Mesenchymal stem cell (in vitro differentiated cells and primary cell): ENCODE results near the gene RABGAP1L.
A peak's percentile ranks its signal among the peaks of the same experiment; 100 is the strongest.
"Not testable (repeated sequence)": the region's sequence is repeated elsewhere in the genome, so short reads cannot be mapped to it uniquely, and the experiment has no call there.

Source experiments
- DNase-seq: peaks from one replicate; pipeline ENCODE4 v3.0.0-alpha.2; 2013
- H2AFZ ChIP-seq: one replicate; pipeline ENCODE4 v1.6.1; 2013; ENCODE audit warnings: low read depth, mild to moderate bottlenecking, control low read depth, inconsistent platforms, low read length, moderate library complexity
- H2AK5ac ChIP-seq: 2 replicates; pipeline ENCODE4 v1.6.1; 2013; ENCODE audit warnings: low read length, moderate library complexity, mild to moderate bottlenecking, inconsistent platforms; ENCODE audit not compliant: severe bottlenecking
- H2BK120ac ChIP-seq: one replicate; pipeline ENCODE4 v1.6.1; 2013; ENCODE audit warnings: low read depth, mild to moderate bottlenecking, inconsistent platforms, low read length, moderate library complexity
- H2BK12ac ChIP-seq, 2 experiments: one replicate each; pipeline ENCODE4 v1.6.1; 2013; ENCODE audit warnings: inconsistent platforms in 2 of 2, low read length in 2 of 2, mild to moderate bottlenecking in 2 of 2, moderate library complexity in 2 of 2, control low read depth in 1 of 2
- H2BK15ac ChIP-seq: one replicate; pipeline ENCODE4 v1.6.1; 2013; ENCODE audit warnings: mild to moderate bottlenecking, low read depth, inconsistent platforms; ENCODE audit not compliant: poor library complexity, severe bottlenecking
- H2BK5ac ChIP-seq: 2 replicates; pipeline ENCODE4 v1.6.1; 2013; ENCODE audit warnings: low read depth, mild to moderate bottlenecking, low read length, control low read depth, inconsistent platforms; ENCODE audit not compliant: poor library complexity, severe bottlenecking
- H3K14ac ChIP-seq, 2 experiments: one replicate each; pipeline ENCODE4 v1.6.1; 2013; ENCODE audit warnings: inconsistent platforms in 2 of 2, low read length in 2 of 2, control low read depth in 1 of 2, mild to moderate bottlenecking in 1 of 2, moderate library complexity in 1 of 2
- H3K18ac ChIP-seq, 2 experiments: one replicate each; pipeline ENCODE4 v1.6.1; 2013; ENCODE audit warnings: inconsistent platforms in 2 of 2, low read length in 2 of 2, control low read depth in 1 of 2, low read depth in 1 of 2, mild to moderate bottlenecking in 1 of 2
- H3K23ac ChIP-seq, 2 experiments: one replicate each; pipeline ENCODE4 v1.6.1; 2013; ENCODE audit warnings: inconsistent platforms in 2 of 2, low read length in 2 of 2, mild to moderate bottlenecking in 2 of 2, moderate library complexity in 2 of 2, control low read depth in 1 of 2
- H3K27ac ChIP-seq: 2 replicates; pipeline ENCODE4 v1.5.1; 2013; ENCODE audit warnings: mild to moderate bottlenecking, moderate library complexity, low read length, control low read depth, inconsistent platforms; ENCODE audit not compliant: poor library complexity, severe bottlenecking
- H3K27me3 ChIP-seq, 2 experiments: 2 replicates each; pipeline versions ENCODE4 v1.6.1 to v1.7.0; 2013; ENCODE audit warnings: low read length in 2 of 2, mild to moderate bottlenecking in 2 of 2, moderate library complexity in 2 of 2, control low read depth in 1 of 2, inconsistent platforms in 1 of 2; ENCODE audit not compliant: control insufficient read depth in 1 of 2, insufficient read depth in 1 of 2
- H3K36me3 ChIP-seq, 2 experiments: 2 replicates each; pipeline versions ENCODE4 v1.6.1 to v1.7.0; 2013; ENCODE audit warnings: low read length in 2 of 2, control low read depth in 1 of 2, inconsistent platforms in 1 of 2, low read depth in 1 of 2, mild to moderate bottlenecking in 1 of 2; ENCODE audit not compliant: insufficient read depth in 2 of 2, control insufficient read depth in 1 of 2
- H3K4ac ChIP-seq, 2 experiments: one replicate each; pipeline ENCODE4 v1.6.1; 2013; ENCODE audit warnings: inconsistent platforms in 2 of 2, low read length in 2 of 2, mild to moderate bottlenecking in 2 of 2, moderate library complexity in 2 of 2, control low read depth in 1 of 2, low read depth in 1 of 2
- H3K4me1 ChIP-seq: 2 replicates; pipeline ENCODE4 v1.6.1; 2013; ENCODE audit warnings: low read depth, low read length, control low read depth; ENCODE audit not compliant: control insufficient read depth, insufficient read depth
- H3K4me2 ChIP-seq: 2 replicates; pipeline ENCODE4 v1.6.1; 2013; ENCODE audit warnings: low read length, mild to moderate bottlenecking, inconsistent platforms; ENCODE audit not compliant: poor library complexity, severe bottlenecking
- H3K4me3 ChIP-seq, 2 experiments: 2 replicates each; pipeline versions ENCODE4 v1.5.1 to v1.7.0; 2013; ENCODE audit warnings: low read length in 2 of 2, mild to moderate bottlenecking in 2 of 2, control low read depth in 1 of 2, low read depth in 1 of 2; ENCODE audit not compliant: insufficient read depth in 1 of 2
- H3K79me1 ChIP-seq: replicated peaks from 2 replicates; pipeline ENCODE4 v1.6.1; 2013; ENCODE audit warnings: mild to moderate bottlenecking, control low read depth, low read length, inconsistent platforms; ENCODE audit not compliant: poor library complexity, severe bottlenecking
- H3K9ac ChIP-seq: 2 replicates; pipeline ENCODE4 v1.7.0; 2013; ENCODE audit warnings: mild to moderate bottlenecking, low read length, moderate library complexity
- H3K9me3 ChIP-seq: 2 replicates; pipeline ENCODE4 v1.7.0; 2013; ENCODE audit warnings: mild to moderate bottlenecking, low read length; ENCODE audit not compliant: control insufficient read depth
- H4K8ac ChIP-seq: one replicate; pipeline ENCODE4 v1.6.1; 2013; ENCODE audit warnings: inconsistent platforms, mild to moderate bottlenecking, low read length, moderate library complexity
- H4K91ac ChIP-seq: one replicate; pipeline ENCODE4 v1.6.1; 2013; ENCODE audit warnings: mild to moderate bottlenecking, low read length, inconsistent platforms
- WGBS: methylation state at CpG from one replicate; pipeline ENCODE4 v1.1.7; 2013; ENCODE audit warnings: mixed read lengths; 5-methylcytosine and 5-hydroxymethylcytosine counted together

Gene RABGAP1L

DNA sequence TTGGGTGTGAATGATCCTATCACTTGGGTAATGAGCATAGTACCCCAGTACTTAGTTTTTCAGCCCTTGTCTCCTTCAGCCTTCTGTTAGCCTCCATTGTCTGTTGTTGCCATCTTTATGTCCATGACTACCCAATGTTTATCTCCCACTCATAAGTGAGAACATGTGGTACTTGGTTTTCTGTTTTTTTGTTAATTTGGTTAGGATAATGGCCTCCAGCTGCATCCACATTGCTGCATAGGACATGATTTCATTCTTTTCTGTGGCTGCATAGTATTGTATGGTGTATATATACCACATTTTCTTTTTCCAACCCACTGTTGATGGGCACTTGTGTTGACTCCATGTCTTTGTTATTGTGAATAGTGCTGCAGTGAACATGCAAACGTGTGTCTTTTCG is 248.8 kb downstream of the RABGAP1L start:
- peak; percentile 12 for DNase-seq
- no peaks in the 10 kb centered on the region for H3K9me3 ChIP-seq
- H3K18ac ChIP-seq = no peak overlapping the region
- H3K14ac ChIP-seq = no peak overlapping the region
- H2BK5ac ChIP-seq = no peak overlapping the region
- no peak overlapping the region for H2BK120ac ChIP-seq
- H3K4me1 ChIP-seq = no peaks in the 10 kb centered on the region
- H3K4me2 ChIP-seq = no peak overlapping the region
- no peaks in the 10 kb centered on the region for H3K27me3 ChIP-seq
- no peak overlapping the region for H3K23ac ChIP-seq
- no peak overlapping the region for H3K4ac ChIP-seq
- H2BK15ac ChIP-seq = no peak overlapping the region
- H3K79me1 ChIP-seq = no peaks in the 10 kb centered on the region
- H2AK5ac ChIP-seq = no peak overlapping the region
- no peak overlapping the region for H3K9ac ChIP-seq
- no peak overlapping the region for H2BK12ac ChIP-seq
- no peak overlapping the region for H4K8ac ChIP-seq
- WGBS = 67% methylated on average over 2 of the region's 2 CpGs
- H4K91ac ChIP-seq = no peak overlapping the region
- H3K27ac ChIP-seq = no peak overlapping the region
- no peak overlapping the region for H3K4me3 ChIP-seq
- H3K36me3 ChIP-seq = no peaks in the 10 kb centered on the region
- no peak overlapping the region for H2AFZ ChIP-seq

- not testable (repeated sequence) for H3K27ac ChIP-seq, H3K4me1 ChIP-seq, H2BK12ac ChIP-seq, H2BK120ac ChIP-seq, H3K23ac ChIP-seq, H3K36me3 ChIP-seq, H3K79me1 ChIP-seq, H3K14ac ChIP-seq, H3K9me3 ChIP-seq, H2AFZ ChIP-seq, H3K4me3 ChIP-seq, H3K18ac ChIP-seq, H4K91ac ChIP-seq, H2BK5ac ChIP-seq, H3K4me2 ChIP-seq, H3K4ac ChIP-seq, DNase-seq, H2AK5ac ChIP-seq, H3K27me3 ChIP-seq, H4K8ac ChIP-seq, H2BK15ac ChIP-seq, H3K9ac ChIP-seq
- 76% methylated on average over 3 of the region's 3 CpGs for WGBS
These were observed 250.5 kb downstream of the RABGAP1L start for GRCh38 chr1:174409801-174410200.

- Histone ChIP-seq H2AK5ac (no peak overlapping the region), H3K36me3 (no peaks in the 10 kb centered on the region), H3K9me3 (no peaks in the 10 kb centered on the region), H2AFZ (no peak overlapping the region), H2BK15ac (no peak overlapping the region), H3K4me2 (no peak overlapping the region), H4K91ac (no peak overlapping the region), H3K4me1 (peaks cover 1% of the 10 kb centered on the region), H3K23ac (no peak overlapping the region), H2BK120ac (no peak overlapping the region), H3K18ac (no peak overlapping the region), H3K9ac (peak overlapping the region; percentile 86), H3K27ac (no peak overlapping the region), H3K4ac (no peak overlapping the region), H2BK5ac (no peak overlapping the region), H4K8ac (no peak overlapping the region), H3K27me3 (no peaks in the 10 kb centered on the region), H3K4me3 (peak overlapping the region in 1 of 2 experiments; percentile 64), H3K14ac (no peak overlapping the region), H3K79me1 (peaks cover 4% of the 10 kb centered on the region), H2BK12ac (no peak overlapping the region)
- 62% methylated on average over 3 of the region's 4 CpGs for WGBS
- peak; percentile 12 for DNase-seq
These were observed 254.3 kb downstream of the RABGAP1L start for GRCh38 chr1:174413632-174414031.

- no CpG with 5 or more reads among the region's 1 CpG for WGBS
- no peak overlapping the region for H3K27ac ChIP-seq
These were observed 254.9 kb downstream of the RABGAP1L start for GRCh38 chr1:174414203-174414602.

More at GRCh38 chr1:174414203-174414602, 254.9 kb downstream of the RABGAP1L start:
- Histone ChIP-seq H3K14ac (no peak overlapping the region), H3K36me3 (no peaks in the 10 kb centered on the region), H2AFZ (no peak overlapping the region), H4K8ac (no peak overlapping the region), H2BK15ac (no peak overlapping the region), H2BK120ac (no peak overlapping the region), H4K91ac (no peak overlapping the region), H3K4me3 (peak overlapping the region in 1 of 2 experiments; percentile 64), H3K4ac (no peak overlapping the region), H2BK12ac (no peak overlapping the region), H2BK5ac (no peak overlapping the region), H3K18ac (no peak overlapping the region), H3K9ac (peak overlapping the region; percentile 86), H2AK5ac (no peak overlapping the region), H3K9me3 (no peaks in the 10 kb centered on the region), H3K4me2 (no peak overlapping the region), H3K79me1 (peaks cover 4% of the 10 kb centered on the region), H3K4me1 (peaks cover 1% of the 10 kb centered on the region), H3K27me3 (no peaks in the 10 kb centered on the region), H3K23ac (no peak overlapping the region)
- peak; percentile 10 for DNase-seq
